Activated CD4-positive, CD25-positive, alpha-beta regulatory T cell treated with anti-CD3 and anti-CD28 coated beads, Interleukin-2, amount 50 U/mL, for 16 hours (primary cell): ENCODE data around the gene DNAAF6.

Experiments used
- DNase-seq: peaks from one replicate; pipeline ENCODE4 v3.0.0-alpha.2; 2020; ENCODE audit warnings: low read depth, low spot score

DNAAF6 gene

GRCh38 chrX:107293056-107293455, 86.6 kb downstream of the DNAAF6 start:
- no peak for DNase-seq
